K562 (cell line): ENCODE measurements around the gene QKI. TPM values are rescaled to one million over a fixed set of nuclear protein-coding genes. Genes with fewer than 3 reads are reported as not detected.
A peak's percentile ranks its signal among the peaks of the same experiment; 100 is the strongest.

Source experiments
- ATF7 ChIP-seq: fragments of 450-650 bp; IDR thresholded peaks from 2 replicates; pipeline ENCODE4 v1.7.1; 2014; ENCODE audit warnings: mild to moderate bottlenecking, moderate library complexity
- CHAMP1 ChIP-seq: fragments of 450-650 bp; IDR thresholded peaks from 2 replicates; pipeline ENCODE4 v1.6.1; 2016; ENCODE audit warnings: mild to moderate bottlenecking
- CSDE1 ChIP-seq, 2 experiments: fragments of 450-650 bp; IDR thresholded peaks; 2 replicates each; pipeline ENCODE4 v1.6.1; 2016; ENCODE audit warnings: mild to moderate bottlenecking in 1 of 2
- CTBP1 ChIP-seq: fragments of 450-650 bp; IDR thresholded peaks from 2 replicates; pipeline ENCODE4 v1.6.1; 2016; ENCODE audit warnings: borderline replicate concordance
- DMBX1 ChIP-seq: fragments of 250-450 bp; sonication (Bioruptor Pico); IDR thresholded peaks from 2 replicates; pipeline ENCODE4 v1.8.0; 2022; ENCODE audit warnings: inconsistent platforms, mild to moderate bottlenecking, moderate library complexity, borderline replicate concordance
- FOXJ2 ChIP-seq: fragments of 200-800 bp; sonication (Bioruptor generic); IDR thresholded peaks from 2 replicates; pipeline ENCODE4 v1.6.1; 2016; ENCODE audit warnings: missing genetic modification characterization, missing compliant biosample characterization
- GATAD2A ChIP-seq: fragments of 450-650 bp; IDR thresholded peaks from 2 replicates; pipeline ENCODE4 v1.6.1; 2017
- HLTF ChIP-seq: fragments of 450-650 bp; IDR thresholded peaks from 2 replicates; pipeline ENCODE4 v1.6.1; 2016
- KDM1A ChIP-seq, 2 experiments: fragments of 450-650 bp; IDR thresholded peaks; 2 replicates each; pipeline ENCODE4 v1.6.1; 2016; ENCODE audit warnings: mild to moderate bottlenecking in 2 of 2
- MIER1 ChIP-seq: fragments of 450-650 bp; IDR thresholded peaks from 2 replicates; pipeline ENCODE4 v1.6.1; 2016; ENCODE audit warnings: antibody characterized with exemption, mild to moderate bottlenecking, low read depth
- MYNN ChIP-seq, 2 experiments: sonication (generic); formaldehyde crosslinking in 1 of 2; IDR thresholded peaks; 2 replicates each; pipeline versions ENCODE4 v1.5.0 to v1.6.1; 2016 to 2020; ENCODE audit warnings: antibody characterized with exemption in 1 of 2, missing genetic modification reagents in 1 of 2
- NFE2L1 ChIP-seq: fragments of 450-650 bp; IDR thresholded peaks from 2 replicates; pipeline ENCODE4 v1.6.1; 2016; ENCODE audit warnings: missing genetic modification characterization, low read depth, mild to moderate bottlenecking, missing compliant biosample characterization, moderate library complexity, borderline replicate concordance
- NR2C2 ChIP-seq, 2 experiments: fragments of 200-800 bp in 1 of 2; sonication (Bioruptor generic) in 1 of 2; sonication (generic) in 1 of 2; formaldehyde crosslinking in 1 of 2; IDR thresholded peaks; 2 replicates each; pipeline versions ENCODE4 v1.6.1 to v1.8.0; 2016 to 2022; ENCODE audit warnings: mild to moderate bottlenecking in 1 of 2, missing compliant biosample characterization in 1 of 2, missing genetic modification characterization in 1 of 2, missing genetic modification reagents in 1 of 2
- NRF1 ChIP-seq, 2 experiments: fragments of 450-650 bp; IDR thresholded peaks in 1 of 2; conservative IDR thresholded peaks in 1 of 2; 2 replicates each; pipeline ENCODE4 v1.6.1; 2014; ENCODE audit warnings: mild to moderate bottlenecking in 2 of 2
- POLR2AphosphoS2 ChIP-seq: IDR thresholded peaks from 2 replicates; pipeline ENCODE4 v1.6.1; 2012; ENCODE audit warnings: low read length, improper control_type of control experiment
- POLR2H ChIP-seq: IDR thresholded peaks from 2 replicates; pipeline ENCODE4 v1.6.1; 2016; ENCODE audit warnings: missing genetic modification characterization, low read depth, mild to moderate bottlenecking, control low read depth, missing compliant biosample characterization, moderate library complexity
- RBFOX2 ChIP-seq: fragments of 200-400 bp; formaldehyde crosslinking; IDR thresholded peaks from 2 replicates; pipeline ENCODE4 v1.6.1; 2017; ENCODE audit warnings: low read depth, mild to moderate bottlenecking, low read length, moderate library complexity
- RCOR1 ChIP-seq, 2 experiments: IDR thresholded peaks; 2 replicates each; pipeline ENCODE4 v1.6.1; 2012; ENCODE audit warnings: low read depth in 2 of 2, low read length in 2 of 2, borderline replicate concordance in 1 of 2, improper control_type of control experiment in 1 of 2
- RFX1 ChIP-seq: fragments of 450-650 bp; IDR thresholded peaks from 2 replicates; pipeline ENCODE4 v1.6.1; 2016; ENCODE audit warnings: mild to moderate bottlenecking, moderate library complexity
- SMARCE1 ChIP-seq: fragments of 450-650 bp; IDR thresholded peaks from 2 replicates; pipeline ENCODE4 v1.7.1; 2016; ENCODE audit warnings: mild to moderate bottlenecking
- TEAD4 ChIP-seq, 2 experiments: sonication (generic) in 1 of 2; formaldehyde crosslinking in 1 of 2; IDR thresholded peaks; 2 replicates each; pipeline versions ENCODE4 v1.6.1 to v1.8.0; 2012 to 2022; ENCODE audit warnings: borderline replicate concordance in 1 of 2, inconsistent platforms in 1 of 2, low read length in 1 of 2, mild to moderate bottlenecking in 1 of 2, missing genetic modification reagents in 1 of 2
- XRCC3 ChIP-seq: fragments of 450-650 bp; IDR thresholded peaks from 2 replicates; pipeline ENCODE4 v1.6.1; 2017; ENCODE audit warnings: mild to moderate bottlenecking, moderate library complexity
- ZEB2 ChIP-seq: fragments of 450-650 bp; IDR thresholded peaks from 2 replicates; pipeline ENCODE4 v1.6.1; 2016
- ZNF133 ChIP-seq: fragments of 250-450 bp; sonication (Bioruptor Pico); IDR thresholded peaks from 2 replicates; pipeline ENCODE4 v1.4.0; 2020; ENCODE audit warnings: mild to moderate bottlenecking
- polyA plus RNA-seq, 8 experiments: library from polyadenylated mRNA; depleted of rRNA in 4 of 8; stranded (reverse) in 5 of 8; unstranded in 3 of 8; fragments of >200 nt; fragmentation: Nextera tagmentation in 2 of 8; fragmentation: Illumina TruSeq in 1 of 8; extraction: Ambion mirVana in 2 of 8; extraction: Trizol in 1 of 8; gene quantifications; 2 replicates each; pipeline versions ENCODE4 v1.2.1 to v1.2.3, GENCODE V29; 2011 to 2014; ENCODE audit warnings: inconsistent platforms in 1 of 8, missing spikeins in 1 of 8
- total RNA-seq, 7 experiments: library from RNA; depleted of rRNA in 6 of 7; stranded (reverse); fragments of >200 nt in 6 of 7; fragmentation: Illumina TruSeq in 2 of 7; extraction: Trizol in 2 of 7; gene quantifications; 2 replicates each; pipeline versions ENCODE4 v1.2.1 to v1.2.3, GENCODE V29; 2011 to 2021; ENCODE audit warnings: low replicate concordance in 1 of 7
- TF ChIP-seq, protein P1 (sequence below), 2 experiments: fragments of 450-650 bp; conservative IDR thresholded peaks; 2 replicates each; pipeline ENCODE4 v1.6.1; 2017; ENCODE audit warnings: mild to moderate bottlenecking in 2 of 2, moderate library complexity in 2 of 2

The QKI gene
- total and polyA plus RNA-seq, 9 of the 15 experiments (the other 6 are each of a cell fraction or from before 2014, with no cell fraction given): 20.4 to 215 (median 123) TPM

DNA sequence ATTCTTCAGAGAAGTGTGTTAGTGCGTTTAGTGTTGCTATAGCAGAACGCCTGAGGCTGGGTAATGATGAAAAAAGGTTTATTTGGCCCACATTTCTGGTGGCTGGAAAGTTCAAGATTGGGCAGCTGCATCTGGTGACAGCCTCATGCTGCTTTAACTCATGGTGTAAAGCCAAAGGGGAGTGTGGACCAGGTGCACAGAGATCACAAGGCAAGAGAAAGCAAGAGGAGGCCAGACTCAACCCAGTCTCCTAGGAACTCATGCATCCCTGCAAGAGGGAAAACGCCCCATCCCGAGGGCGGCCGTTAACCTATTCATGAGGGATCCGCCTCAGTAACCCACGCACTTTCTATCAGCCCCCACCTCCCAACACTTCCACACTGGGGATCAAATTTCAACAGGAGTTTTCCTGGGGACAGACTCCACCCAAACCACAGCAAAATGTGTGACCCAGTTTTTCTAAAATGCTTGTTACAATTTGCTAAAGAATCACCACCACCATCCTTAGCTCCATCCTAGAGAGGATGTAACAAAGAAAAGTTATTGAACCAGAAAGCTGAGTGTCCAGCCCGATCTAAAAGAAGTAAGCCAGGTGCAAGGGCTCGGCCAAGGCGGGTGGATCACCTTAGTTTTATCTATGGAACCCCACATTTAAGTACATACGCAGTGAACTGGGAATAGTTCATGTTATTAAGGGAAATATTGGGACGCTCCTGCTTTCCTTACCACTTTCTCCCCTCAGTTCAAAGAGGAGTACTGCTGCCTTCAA lies 164.8 kb downstream of the QKI start (continued):
- TF ChIP-seq, protein P1, sequence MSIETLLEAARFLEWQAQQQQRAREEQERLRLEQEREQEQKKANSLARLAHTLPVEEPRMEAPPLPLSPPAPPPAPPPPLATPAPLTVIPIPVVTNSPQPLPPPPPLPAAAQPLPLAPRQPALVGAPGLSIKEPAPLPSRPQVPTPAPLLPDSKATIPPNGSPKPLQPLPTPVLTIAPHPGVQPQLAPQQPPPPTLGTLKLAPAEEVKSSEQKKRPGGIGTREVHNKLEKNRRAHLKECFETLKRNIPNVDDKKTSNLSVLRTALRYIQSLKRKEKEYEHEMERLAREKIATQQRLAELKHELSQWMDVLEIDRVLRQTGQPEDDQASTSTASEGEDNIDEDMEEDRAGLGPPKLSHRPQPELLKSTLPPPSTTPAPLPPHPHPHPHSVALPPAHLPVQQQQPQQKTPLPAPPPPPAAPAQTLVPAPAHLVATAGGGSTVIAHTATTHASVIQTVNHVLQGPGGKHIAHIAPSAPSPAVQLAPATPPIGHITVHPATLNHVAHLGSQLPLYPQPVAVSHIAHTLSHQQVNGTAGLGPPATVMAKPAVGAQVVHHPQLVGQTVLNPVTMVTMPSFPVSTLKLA (conservative IDR thresholded peaks at IDR 0.05): 0 out of 4 replicates have a peak, but pooled peaks of 1 of the 2 experiments have one; percentile 10
- TF ChIP-seq TEAD4 (IDR thresholded peaks at IDR 0.05; ENCODE audit: low read length) (no peak), TEAD4 (CRISPR knock-in tag; IDR thresholded peaks at IDR 0.05; ENCODE audit: borderline replicate concordance) (no peak), RCOR1 (IDR thresholded peaks at IDR 0.05; ENCODE audit: borderline replicate concordance in 1 of 2, low read depth in 2 of 2, low read length in 2 of 2) (peak in 1 of 2 experiments; percentile 43; a peak in 2 of 4 replicates), CTBP1 (peak; percentile 59), MIER1 (no peak), POLR2H (no peak), NFE2L1 (tag) (no peak), CHAMP1 (peak; percentile 29; the same call in 1 of the 2 replicates), CSDE1 (IDR thresholded peaks at IDR 0.05) (0 out of 4 replicates have a peak, but pooled peaks of 1 of the 2 experiments have one; percentile 20), GATAD2A (0 out of 2 replicates have a peak, but pooled peaks have one; percentile 60), ZEB2 (0 out of 2 replicates have a peak, but pooled peaks have one; percentile 12), HLTF (0 out of 2 replicates have a peak, but pooled peaks have one; percentile 56), FOXJ2 (tag) (no peak), ATF7 (no peak), KDM1A (IDR thresholded peaks at IDR 0.05) (0 out of 4 replicates have a peak, but pooled peaks of 1 of the 2 experiments have one; percentile 9), XRCC3 (no peak), DMBX1 (CRISPR knock-in tag) (0 out of 2 replicates have a peak, but pooled peaks have one; percentile 64), RBFOX2 (no peak), POLR2AphosphoS2 (peak; percentile 87; the same call in 1 of the 2 replicates), SMARCE1 (0 out of 2 replicates have a peak, but pooled peaks have one; percentile 43), RFX1 (peak; percentile 37; the same call in 1 of the 2 replicates), NRF1 (conservative IDR thresholded peaks at IDR 0.05 in 1 of 2, IDR thresholded peaks at IDR 0.05 in 1 of 2) (0 out of 4 replicates have a peak, but pooled peaks have one; percentile 7 to 20), MYNN (IDR thresholded peaks at IDR 0.05) (peak; percentile 63; the same call in 1 of the 2 replicates), MYNN (CRISPR knock-in tag; IDR thresholded peaks at IDR 0.05) (no peak), NR2C2 (CRISPR knock-in tag; IDR thresholded peaks at IDR 0.05) (no peak), NR2C2 (tag; IDR thresholded peaks at IDR 0.05) (0 out of 2 replicates have a peak, but pooled peaks have one; percentile 3), ZNF133 (no peak)
